ENCODE results near the gene ADAMTS6. TPM values are rescaled to one million over a fixed set of nuclear protein-coding genes. Genes with fewer than 3 reads are reported as not detected.

The ADAMTS6 gene
- polyA plus RNA-seq, 1 experiment = 28.0 TPM

DNA sequence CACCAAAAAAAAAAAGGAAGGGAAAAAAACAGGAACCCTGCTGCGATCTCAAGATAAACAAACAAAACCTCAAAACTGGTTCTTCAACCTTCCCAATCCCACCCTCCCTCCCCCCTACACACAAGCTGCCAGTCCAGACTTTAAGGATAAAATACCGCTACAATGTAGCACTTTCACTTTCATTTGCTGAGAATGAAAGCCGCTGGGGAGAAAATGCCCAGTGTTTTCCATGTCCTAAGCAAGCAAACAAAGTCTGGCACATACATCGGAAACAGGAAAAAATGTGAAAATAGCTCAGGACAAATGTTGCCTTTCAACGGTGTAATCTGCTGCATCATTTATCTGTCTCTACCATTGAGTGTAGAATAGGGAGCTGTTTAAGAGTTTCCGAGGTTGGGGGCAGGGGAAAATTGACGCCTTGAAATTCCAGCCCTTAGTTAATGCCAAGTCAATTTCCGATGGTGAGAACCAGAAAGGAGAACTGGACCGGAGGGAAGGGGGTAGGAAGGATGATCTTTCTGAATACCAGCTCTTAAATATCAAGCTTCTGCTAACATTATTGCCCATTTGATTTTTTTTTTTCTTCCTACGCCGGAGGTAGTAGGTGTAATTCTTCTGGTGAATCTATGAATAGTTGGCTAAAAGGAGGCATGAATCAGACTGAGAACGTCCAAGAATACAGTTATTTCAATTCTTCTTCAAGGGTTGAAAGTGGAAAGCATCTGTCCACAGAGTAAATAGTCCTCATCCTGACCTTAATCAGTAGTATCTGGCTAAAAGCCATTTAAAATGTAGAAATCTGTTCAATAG is 1.2 kb upstream of the ADAMTS6 start:
- DNase-seq (ENCODE audit: low read depth) = no peak
- ChIA-PET CTCF (interaction anchor here (0.6 to 4.8 kb wide), 24 partner anchors 17 to 1254 kb away, joined by 3 to 26 read pairs (median 4); no protein-coding TSS in a partner anchor), POLR2A (interaction anchor here (0.6 to 1.3 kb wide), 7 partner anchors 88 to 670 kb away, joined by 3 to 8 read pairs (median 4); no protein-coding TSS in a partner anchor)
- no peaks in the 10 kb centered on the region for H3K36me3 ChIP-seq (ENCODE audit: control insufficient read depth, insufficient read depth, low read length)
- TF ChIP-seq, protein P1, sequence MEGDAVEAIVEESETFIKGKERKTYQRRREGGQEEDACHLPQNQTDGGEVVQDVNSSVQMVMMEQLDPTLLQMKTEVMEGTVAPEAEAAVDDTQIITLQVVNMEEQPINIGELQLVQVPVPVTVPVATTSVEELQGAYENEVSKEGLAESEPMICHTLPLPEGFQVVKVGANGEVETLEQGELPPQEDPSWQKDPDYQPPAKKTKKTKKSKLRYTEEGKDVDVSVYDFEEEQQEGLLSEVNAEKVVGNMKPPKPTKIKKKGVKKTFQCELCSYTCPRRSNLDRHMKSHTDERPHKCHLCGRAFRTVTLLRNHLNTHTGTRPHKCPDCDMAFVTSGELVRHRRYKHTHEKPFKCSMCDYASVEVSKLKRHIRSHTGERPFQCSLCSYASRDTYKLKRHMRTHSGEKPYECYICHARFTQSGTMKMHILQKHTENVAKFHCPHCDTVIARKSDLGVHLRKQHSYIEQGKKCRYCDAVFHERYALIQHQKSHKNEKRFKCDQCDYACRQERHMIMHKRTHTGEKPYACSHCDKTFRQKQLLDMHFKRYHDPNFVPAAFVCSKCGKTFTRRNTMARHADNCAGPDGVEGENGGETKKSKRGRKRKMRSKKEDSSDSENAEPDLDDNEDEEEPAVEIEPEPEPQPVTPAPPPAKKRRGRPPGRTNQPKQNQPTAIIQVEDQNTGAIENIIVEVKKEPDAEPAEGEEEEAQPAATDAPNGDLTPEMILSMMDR (IDR thresholded peaks at IDR 0.05; ENCODE audit: insufficient read depth, low read depth, low read length) = no peak
- H3K4me3 ChIP-seq (ENCODE audit: low read depth, low read length) = peak overlapping the region; percentile 56
- no peaks in the 10 kb centered on the region for H3K27me3 ChIP-seq (ENCODE audit: control insufficient read depth, insufficient read depth, low read length)

DNA sequence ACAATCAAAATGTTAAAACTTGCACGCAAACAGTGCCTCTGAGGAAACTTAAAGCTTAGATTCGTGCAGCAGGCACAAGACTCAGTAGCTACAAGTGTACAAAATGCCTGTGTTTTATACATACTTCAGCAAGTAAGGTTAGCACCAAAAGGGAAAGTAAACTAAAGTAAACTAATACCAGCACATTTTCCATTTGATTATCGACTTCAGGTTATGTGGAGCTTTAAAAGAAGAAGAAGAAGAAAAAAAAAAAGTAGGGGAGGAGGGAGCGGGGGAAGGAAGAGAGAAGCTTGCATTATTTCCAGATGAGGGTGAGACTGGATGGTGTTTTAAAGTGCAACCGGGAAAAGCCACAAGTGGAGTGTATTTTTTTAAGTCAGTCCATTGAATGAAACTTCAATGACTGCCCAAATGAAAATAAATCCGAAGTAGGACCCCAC is 596 bp upstream of the ADAMTS6 start:
- H3K27me3 ChIP-seq (ENCODE audit: control insufficient read depth, insufficient read depth, low read length) = no peaks in the 10 kb centered on the region
- POLR2A ChIA-PET = interaction anchor here (0.6 to 1.3 kb wide), 7 partner anchors 88 to 669 kb away, joined by 3 to 8 read pairs (median 4); no protein-coding TSS in a partner anchor
- TF ChIP-seq, protein P1 (IDR thresholded peaks at IDR 0.05; ENCODE audit: insufficient read depth, low read depth, low read length) = no peak
- H3K4me3 ChIP-seq (ENCODE audit: low read depth, low read length) = peak overlapping the region; percentile 56
- CTCF ChIA-PET = interaction anchor here (0.7 to 4.8 kb wide), 11 partner anchors 16 to 671 kb away, joined by 3 to 26 read pairs (median 6); no protein-coding TSS in a partner anchor
- DNase-seq (ENCODE audit: low read depth) = no peak
- H3K36me3 ChIP-seq (ENCODE audit: control insufficient read depth, insufficient read depth, low read length) = no peaks in the 10 kb centered on the region

DNA sequence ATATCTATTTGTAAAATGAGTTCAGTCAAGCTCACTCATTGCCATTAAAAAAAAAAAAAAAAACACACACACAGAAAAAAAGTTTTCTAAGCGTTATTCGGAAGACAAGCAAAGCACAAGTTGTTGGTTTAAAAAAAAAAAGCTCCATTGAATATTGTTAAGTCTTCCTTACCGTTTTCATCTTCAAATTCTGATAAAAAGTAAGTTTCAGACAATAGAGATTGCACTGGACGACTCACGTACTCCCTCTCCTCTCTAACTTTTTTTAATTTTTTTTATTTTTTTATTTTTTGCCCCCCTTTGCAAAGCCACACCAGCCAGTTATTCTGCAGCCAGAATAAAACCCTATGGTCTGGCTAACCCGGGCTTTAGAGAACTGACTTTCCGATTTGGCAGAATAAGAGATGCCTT is 544 bp downstream of the ADAMTS6 start:
- TF ChIP-seq, protein P1 (IDR thresholded peaks at IDR 0.05; ENCODE audit: insufficient read depth, low read depth, low read length) = no peak
- Histone ChIP-seq H3K36me3 (ENCODE audit: control insufficient read depth, insufficient read depth, low read length) (no peaks in the 10 kb centered on the region), H3K27me3 (ENCODE audit: control insufficient read depth, insufficient read depth, low read length) (no peaks in the 10 kb centered on the region), H3K4me3 (ENCODE audit: low read depth, low read length) (peak overlapping the region; percentile 56)
- POLR2A ChIA-PET = interaction anchor here (0.6 to 0.7 kb wide), 3 partner anchors 269 to 298 kb away, joined by 3 to 5 read pairs (median 5); no protein-coding TSS in a partner anchor
- no peak for DNase-seq (ENCODE audit: low read depth)
- CTCF ChIA-PET = interaction anchor here (1.3 to 4.8 kb wide), 7 partner anchors 14 to 674 kb away, joined by 3 to 26 read pairs (median 4); no protein-coding TSS in a partner anchor

DNA sequence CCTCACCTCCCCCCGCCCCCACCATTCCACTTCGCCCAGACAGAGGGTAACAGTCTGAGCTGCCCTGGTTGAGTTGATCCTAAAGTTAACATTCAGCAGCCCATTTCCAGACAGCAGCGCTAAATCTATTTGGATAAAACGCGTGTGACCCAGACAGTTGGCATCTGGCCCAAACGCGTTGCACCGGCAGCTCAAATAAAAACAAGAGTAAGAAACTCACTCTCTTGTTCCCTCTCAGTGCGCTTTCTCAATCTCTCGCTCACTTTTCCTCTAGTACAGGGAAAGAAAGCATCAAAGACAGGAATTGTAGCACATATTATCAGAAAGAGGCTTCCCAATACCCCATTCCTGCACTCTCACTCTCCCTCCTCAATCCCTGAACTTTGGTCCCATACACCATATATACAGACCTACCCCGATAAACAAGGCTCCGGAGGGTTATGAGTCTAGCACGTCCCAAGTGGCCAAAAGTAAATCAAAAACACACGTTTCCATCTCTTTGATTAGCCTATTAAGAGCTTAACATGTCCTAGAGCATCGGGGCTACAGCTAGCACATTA is 1.3 kb downstream of the ADAMTS6 start:
- TF ChIP-seq, protein P1 (IDR thresholded peaks at IDR 0.05; ENCODE audit: insufficient read depth, low read depth, low read length) = no peak
- POLR2A ChIA-PET = interaction anchor here (0.6 to 1.0 kb wide), 6 partner anchors 281 to 378 kb away, joined by 3 to 26 read pairs (median 5); no protein-coding TSS in a partner anchor
- DNase-seq (ENCODE audit: low read depth) = peak; percentile 52
- CTCF ChIA-PET = interaction anchor here (1.0 to 4.8 kb wide), 7 partner anchors 14 to 845 kb away, joined by 3 to 26 read pairs (median 4); no protein-coding TSS in a partner anchor
- Histone ChIP-seq H3K36me3 (ENCODE audit: control insufficient read depth, insufficient read depth, low read length) (no peaks in the 10 kb centered on the region), H3K27me3 (ENCODE audit: control insufficient read depth, insufficient read depth, low read length) (no peaks in the 10 kb centered on the region), H3K4me3 (ENCODE audit: low read depth, low read length) (peak overlapping the region; percentile 56)

Measured in BJ (cell line).